GM19035 (cell line): ENCODE results near the gene ACAD10.
"Not testable (repeated sequence)": the region's sequence is repeated elsewhere in the genome, so short reads cannot be mapped to it uniquely, and the experiment has no call there.

Experiments used
- ATAC-seq: cut with Tn5 transposase; IDR thresholded peaks from one replicate; pipeline ENCODE4 v1.9.1; 2021; ENCODE audit not compliant: unreplicated experiment

The ACAD10 gene

DNA sequence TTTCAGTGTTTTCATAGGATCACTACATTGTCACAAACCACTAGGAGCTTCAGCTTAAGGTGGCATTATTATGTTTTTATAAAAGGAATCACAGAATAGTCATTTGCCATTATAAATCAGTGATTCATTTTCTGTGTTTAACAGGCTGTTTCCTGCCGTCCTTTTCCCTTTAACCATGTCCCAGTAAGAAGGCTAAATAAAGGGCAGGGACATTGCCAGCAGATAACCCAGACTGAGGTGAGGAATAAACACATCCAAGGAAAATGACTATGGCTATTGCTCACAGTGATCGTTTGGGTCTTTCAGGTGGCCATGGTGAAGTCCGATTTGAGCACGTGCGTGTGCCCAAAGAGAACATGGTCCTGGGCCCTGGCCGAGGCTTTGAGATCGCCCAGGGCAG, 63.0 kb downstream of the ACAD10 start:
- ATAC-seq = no peak

DNA sequence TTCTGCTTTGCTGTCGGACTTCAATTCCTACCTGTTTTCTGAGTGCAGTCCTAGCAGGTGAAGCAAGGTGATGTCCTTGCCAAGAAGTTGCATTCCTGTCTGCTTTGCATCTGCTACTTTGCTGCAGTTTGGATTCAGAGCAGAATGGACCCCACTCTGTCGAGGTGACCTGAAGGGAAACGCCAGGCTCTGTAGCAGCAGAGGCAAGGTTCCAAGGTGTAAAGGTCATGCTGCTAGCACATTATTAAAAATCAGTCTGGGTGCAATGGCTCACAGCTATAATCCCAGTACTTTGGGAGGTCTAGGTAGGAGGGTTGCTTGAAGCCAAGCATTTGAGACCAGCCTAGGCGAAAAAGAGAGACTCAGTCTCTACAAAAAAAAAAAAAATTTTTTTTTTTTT, 63.5 kb downstream of the ACAD10 start:
- ATAC-seq = no peak

- ATAC-seq = no peak
Measured at GRCh38 chr12:111753144-111753881, 67.5 kb downstream of the ACAD10 start.

- ATAC-seq = no peak
Measured at GRCh38 chr12:111754671-111755070, 68.8 kb downstream of the ACAD10 start.

DNA sequence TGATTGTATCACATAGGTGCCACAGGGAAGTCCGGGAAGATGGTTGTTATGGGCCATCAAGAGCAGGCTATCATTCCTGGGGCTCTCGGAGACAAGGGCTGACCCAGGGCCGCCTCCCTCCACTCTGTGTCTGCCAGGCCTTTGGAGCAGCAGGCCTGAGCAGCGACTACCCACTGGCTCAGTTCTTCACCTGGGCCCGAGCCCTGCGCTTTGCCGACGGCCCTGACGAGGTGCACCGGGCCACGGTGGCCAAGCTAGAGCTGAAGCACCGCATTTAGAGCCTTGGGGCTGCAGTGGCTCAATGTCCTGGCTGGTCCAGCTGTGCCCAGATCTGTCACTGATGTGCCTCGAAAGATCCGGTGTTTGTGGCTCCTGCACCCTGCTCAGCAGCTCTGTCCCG, 70.3 kb downstream of the ACAD10 start:
- no peak for ATAC-seq

DNA sequence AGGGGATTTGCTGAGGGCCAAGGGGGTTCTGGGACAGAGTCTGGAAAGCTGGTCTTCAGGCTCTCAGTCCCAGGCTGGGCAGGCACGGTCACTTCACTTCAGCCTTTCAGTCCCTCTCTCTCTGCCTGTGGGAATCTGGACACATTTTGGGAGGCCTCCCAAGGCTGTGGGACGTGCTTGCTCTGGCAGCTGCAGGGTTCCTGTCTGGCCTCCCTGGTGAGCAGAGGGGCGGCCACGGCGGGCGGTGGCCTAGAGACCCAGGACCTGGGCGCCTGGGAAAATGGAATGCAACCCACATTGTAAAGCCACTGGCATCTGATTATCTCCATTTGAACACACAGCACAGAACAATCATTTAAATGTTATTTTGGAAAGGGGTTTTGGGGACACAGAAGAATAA, 70.8 kb downstream of the ACAD10 start:
- no peak for ATAC-seq

GRCh38 chr12:111757361-111758119, 71.7 kb downstream of the ACAD10 start:
- no peak for ATAC-seq

DNA sequence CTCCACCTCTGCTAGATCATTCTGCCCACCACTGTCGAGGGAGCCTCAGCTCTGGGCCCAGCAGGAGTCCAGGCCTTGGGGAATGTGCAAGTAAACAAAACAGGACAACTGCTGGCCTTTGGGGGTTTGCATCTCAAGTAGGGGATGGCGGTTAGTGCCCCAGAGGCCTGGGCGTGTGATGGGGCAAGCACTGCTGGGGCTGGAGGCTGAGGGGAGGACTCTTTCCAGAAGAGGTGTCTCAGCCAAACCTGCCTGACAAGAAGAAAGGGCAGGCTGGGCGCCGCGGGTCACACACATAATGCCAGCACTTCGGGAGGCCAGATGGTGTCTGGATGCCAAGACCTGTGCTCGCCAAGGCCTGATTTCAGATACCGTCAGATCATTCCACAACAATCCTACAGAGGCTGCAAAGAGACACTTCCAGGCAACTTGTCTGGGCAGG, 72.3 kb downstream of the ACAD10 start:
- ATAC-seq = no peak

- no peak for ATAC-seq
Measured at GRCh38 chr12:111759271-111759670, 73.4 kb downstream of the ACAD10 start.

- no peak for ATAC-seq
Measured at GRCh38 chr12:111759991-111760390, 74.1 kb downstream of the ACAD10 start.

DNA sequence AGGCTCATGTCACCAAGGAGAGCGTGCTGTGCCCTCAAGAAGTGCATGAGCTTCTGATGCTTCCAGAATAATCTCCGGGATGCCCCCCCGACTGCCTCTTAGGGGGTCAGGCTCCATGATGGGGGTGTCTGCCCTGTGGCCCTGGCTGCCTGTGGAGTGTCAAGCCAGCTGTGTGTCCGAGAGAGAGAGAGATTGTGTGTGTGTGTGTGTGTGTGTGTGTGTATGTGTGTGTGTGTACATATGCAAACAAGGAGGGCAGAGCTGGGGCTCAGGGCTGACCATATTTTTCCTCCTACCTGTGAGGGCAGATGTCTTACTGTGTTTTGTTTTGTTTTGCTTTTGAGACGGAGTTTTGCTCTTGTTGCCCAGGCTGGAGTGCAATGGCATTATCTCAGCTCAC, 75.2 kb downstream of the ACAD10 start:
- ATAC-seq = no peak

DNA sequence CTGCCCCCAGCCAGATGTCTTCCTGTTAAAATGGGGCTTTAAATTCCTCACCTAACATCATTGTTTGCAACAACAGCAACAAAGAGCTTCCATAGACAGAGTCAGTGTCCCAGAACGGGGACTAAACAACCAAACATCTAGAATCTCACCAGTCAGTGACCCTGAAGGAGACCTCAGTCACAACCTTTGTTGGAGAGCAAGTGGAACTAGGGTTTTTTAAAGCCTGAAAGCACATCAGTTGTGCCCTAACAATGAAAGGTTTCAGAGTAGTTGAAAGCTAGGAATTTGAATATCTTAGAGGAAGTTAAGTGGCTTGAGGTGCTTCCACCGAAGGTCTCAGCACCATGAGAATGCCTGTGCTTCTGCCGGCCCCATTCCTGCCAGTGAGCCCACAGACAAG, 75.9 kb downstream of the ACAD10 start:
- no peak for ATAC-seq

- not testable (repeated sequence) for ATAC-seq
Measured at GRCh38 chr12:111763552-111763951, 77.7 kb downstream of the ACAD10 start.

DNA sequence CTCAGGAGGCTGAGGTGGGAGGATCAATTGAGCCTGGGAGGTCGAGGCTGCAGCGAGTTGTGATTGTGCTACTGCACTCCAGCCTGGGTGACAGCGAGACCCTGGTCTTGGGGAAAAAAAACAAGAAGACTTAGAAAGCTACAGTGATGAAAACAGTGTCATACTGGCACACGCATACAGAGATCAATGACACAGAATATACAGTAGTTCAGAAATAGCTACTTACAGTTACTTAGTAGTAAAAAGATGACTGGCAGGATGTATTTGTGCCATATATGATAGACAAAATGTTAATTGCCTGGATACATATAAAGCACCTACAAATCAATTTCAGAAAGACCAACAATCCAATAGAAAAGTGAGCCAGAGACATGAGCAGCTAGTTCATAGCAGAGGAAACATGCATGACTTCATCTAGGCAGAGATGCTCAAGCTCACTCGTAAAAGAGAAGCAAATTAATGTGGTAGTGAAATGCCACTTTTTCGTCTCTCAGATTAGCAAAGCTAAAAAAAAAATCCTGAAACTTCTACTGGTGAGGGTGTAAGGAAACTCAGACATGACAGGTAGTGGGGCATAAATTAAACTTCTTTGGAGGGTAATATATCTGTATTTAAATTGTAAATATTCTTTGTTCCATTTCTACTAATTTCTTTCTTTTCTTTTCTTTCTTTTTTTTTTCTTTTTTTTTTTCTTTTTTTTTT, 78.4 kb downstream of the ACAD10 start:
- no peak for ATAC-seq

DNA sequence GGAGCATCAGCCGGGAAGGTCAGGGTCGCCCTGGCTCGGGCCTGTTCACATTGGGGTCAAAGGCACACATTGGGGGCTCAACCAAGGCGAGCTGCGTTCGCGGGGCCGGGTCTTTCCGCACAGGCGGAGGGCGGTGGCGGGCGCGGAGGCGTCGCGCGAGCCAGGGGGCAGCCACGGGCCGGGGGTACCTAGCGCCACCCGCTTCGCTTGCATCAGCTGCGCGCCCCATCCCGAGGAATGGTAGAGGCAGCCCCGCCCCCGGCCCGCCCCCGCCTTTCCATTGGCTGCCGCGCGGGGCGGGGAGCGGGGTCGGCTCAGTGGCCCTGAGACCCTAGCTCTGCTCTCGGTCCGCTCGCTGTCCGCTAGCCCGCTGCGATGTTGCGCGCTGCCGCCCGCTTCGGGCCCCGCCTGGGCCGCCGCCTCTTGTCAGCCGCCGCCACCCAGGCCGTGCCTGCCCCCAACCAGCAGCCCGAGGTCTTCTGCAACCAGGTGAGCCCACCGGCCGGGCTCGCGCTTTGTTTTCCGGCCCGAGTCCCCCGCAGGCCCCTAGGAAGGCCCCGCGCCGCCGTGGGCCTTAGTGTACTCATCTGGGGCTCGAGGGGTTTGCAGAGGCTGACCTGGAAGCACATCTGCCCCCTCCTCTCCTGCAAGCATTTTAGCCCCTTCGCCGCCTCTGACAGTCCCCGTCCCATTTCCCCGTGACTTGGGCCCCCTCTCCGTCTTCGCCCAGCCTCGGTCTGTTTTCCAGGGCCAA, 80.9 kb downstream of the ACAD10 start, which contains the start of gene ALDH2:
TSS of gene ALDH2 (plus strand) at position 326 of the 754 bp plus-strand sequence. CDS start at position 376, 50 bp downstream.
- no peak for ATAC-seq

DNA sequence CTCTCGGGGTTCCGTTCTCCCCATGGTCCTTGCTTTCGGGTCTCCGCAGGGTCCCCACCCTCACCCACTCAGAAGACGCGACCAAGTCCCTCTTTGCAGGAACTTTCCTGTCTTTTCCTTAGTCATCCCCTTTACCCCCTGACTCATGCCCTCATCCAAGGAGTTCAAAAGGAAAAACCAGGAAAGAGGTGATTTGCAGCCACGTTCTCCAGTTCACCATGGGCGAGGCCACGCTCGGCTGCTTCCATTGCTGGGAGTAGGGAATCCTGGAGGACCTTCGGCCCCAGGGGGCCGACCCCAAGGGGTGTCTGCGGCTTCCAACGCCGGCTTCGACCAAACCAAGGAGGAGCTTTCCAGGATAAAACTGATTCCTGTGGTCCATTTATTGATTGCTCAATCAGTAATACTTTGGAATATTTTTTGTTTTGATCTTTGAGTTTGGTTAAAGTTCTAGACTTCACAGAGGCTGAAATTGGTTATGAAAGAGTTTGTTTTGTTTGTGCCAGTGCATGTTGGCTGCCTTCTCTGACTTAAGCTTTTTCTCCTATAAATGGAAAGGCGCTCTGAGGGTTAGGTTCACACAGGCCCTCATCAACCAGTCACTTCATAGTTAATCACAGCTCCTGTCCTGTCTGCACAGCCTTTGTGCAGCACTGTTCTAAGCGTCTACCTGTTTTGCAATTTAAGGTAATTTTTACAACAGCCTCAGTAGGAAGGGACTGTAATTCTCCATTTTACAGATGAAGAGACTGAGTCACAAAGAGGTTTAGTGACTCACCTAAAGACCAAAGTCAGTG, 81.7 kb downstream of the ACAD10 start:
- no peak for ATAC-seq

DNA sequence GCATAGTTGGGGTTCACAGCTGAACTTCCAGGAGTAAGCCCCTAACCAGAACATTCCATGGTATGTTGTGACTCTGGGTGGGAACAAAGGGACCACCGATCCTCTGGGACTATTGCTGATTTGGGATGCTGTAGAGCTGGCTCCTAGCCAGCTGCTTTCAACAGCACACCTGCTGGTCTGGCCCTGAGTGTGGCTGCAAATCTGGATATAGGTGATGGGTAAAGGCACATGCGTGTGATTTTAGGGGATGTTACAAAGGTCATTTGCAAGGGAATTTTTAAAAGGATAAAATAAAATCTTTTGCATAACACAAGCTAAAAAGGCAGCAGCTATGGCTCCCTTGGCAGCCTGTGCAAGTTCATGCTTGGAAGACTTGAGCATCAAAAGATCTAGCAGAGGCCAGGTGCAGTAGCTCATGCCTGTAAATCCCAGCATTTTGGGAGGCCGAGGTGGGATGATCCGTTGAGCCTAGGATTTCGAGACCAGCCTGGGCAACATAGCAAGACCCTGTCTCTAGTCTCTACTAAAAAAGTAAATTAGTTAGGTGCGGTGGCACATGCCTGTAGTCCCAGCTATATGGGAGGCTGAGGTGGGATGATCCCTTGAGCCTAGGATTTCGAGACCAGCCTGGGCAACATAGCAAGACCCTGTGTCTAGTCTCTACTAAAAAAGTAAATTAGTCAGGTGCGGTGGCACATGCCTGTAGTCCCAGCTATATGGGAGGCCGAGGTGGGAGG, 82.5 kb downstream of the ACAD10 start:
- no peak for ATAC-seq

DNA sequence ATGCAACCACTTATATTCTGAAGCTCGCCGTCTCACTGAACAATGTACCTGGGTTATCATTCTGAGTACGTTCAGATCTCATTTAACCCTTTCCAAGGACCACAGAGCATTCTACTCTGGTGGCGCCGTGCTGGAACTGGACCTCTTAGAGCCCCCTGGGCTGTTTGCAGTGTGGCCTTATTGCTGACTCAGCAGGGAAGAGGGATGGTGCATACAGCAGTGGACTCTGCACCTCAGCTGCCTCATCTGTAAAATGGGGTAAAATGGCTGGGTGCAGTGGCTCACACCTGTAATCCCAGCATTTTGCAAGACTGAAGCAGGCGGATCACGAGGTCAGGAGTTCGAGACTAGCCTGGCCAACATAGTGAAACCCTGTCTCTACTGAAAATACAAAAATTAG, 83.7 kb downstream of the ACAD10 start:
- no peak for ATAC-seq

DNA sequence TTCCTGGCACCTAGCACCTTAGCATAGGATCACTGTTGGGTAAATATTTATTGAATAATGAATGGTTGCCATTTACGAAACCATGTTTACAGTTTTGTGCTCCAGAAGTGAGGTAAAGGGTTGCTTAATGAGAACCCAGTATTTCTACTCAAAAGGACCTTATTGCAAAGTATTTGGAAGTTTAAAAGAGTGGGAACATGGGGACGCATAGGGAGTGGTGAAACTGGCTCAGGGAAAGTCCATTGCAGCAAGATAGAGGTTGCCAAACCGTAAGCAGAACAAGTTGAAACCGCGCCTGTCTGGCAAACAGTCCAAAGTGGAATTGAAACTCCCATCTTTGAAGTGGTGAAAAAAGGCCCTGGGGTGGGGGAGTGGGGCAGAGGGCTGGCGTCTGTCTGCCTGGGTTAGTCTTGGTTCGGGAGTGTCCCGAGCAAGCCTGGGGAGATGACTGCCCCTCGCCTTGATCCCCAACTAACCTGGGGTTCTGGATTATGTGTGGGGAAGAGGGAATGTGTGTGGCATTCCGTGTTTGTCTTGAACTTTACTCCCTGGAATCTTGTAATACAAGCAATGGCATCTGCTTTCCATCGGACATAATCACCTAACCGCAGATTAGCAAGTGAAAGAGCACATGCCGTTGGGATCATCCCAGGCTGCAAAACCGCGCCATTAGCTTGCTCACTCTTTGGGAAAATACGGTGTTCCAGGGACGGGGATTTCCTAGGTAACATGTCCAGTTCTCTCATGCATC, 88.1 kb downstream of the ACAD10 start:
- no peak for ATAC-seq
